HG03060 (cell line): ENCODE data around the gene DHRS1.

Experiments
- ATAC-seq: cut with Tn5 transposase; IDR thresholded peaks from one replicate; pipeline ENCODE4 v1.9.1; 2021; ENCODE audit warnings: low read depth, moderate number of reproducible peaks; ENCODE audit not compliant: unreplicated experiment

The DHRS1 gene

DNA sequence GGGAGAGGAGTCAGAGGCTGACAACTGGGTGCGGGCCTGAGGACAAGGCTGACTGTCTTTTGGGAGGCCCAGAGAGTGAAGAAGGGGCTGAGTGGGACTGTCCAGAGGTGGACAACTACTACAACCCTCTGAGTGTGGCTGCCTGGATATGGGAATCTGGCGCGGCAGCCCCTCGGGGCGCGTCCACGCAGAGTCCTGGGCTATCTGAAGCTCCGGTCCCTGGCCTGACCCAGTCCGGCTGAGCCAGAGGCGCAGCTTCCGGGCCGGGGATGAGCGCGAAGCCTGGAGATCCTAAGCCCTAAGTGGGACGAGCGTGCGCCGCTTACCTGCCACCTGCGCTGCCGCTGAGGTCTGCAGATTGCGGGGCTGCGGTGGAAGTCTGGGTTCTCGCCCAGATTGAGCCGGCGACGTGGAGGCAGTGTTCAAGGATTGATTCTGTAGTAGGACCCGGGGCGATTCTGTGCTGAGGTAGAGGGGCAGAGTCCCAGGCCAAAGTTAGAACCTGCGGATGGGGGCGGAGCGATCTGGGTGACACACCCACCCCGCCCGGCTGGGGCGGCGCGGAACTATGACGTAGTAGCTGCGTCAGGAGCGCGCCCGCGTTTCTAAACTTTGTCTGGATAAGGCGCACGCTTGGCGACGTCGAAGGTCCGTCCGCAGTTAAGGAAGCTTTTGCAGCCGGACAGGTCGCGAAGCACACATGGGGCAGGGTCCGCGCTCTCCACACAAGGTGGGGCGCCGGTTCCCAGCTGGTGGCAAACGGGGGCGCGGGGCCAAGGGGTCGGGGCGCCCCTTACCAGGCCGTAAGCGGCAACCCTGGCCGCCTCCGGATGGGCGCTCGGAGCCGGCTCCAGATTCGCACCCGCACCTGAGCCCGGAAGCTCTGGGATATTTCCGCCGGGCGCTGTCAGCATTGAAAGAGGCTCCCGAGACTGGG, at the start of gene DHRS1, which contains the start of gene NOP9:
TSS of gene DHRS1 (minus strand) at position 526 of the 937 bp plus-strand sequence. CDS start 674 bp downstream, outside the sequence.
TSS of gene NOP9 (plus strand) at position 596 of the 937 bp plus-strand sequence. CDS start at position 701, 105 bp downstream.
- ATAC-seq = peak; percentile 42

DNA sequence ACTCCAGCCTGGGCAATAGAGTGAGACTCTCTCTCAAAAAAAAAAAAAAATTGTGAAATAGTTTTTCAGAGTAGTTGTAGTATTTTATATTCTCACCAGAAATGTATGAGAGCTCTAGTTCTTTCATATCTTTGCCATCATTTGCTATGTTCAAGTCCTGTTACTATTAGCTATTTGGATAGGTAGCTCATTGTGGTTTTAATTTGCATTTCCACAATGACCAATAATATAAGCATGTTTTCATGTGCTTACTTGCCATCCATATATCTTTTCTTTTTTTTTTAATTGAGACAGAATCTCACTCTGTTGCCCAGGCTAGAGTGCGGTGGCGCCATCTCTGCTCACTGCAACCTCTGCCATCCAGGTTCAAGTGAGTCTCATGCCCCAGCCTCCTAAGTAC, 48.6 kb upstream of the DHRS1 start:
- no peak for ATAC-seq

DNA sequence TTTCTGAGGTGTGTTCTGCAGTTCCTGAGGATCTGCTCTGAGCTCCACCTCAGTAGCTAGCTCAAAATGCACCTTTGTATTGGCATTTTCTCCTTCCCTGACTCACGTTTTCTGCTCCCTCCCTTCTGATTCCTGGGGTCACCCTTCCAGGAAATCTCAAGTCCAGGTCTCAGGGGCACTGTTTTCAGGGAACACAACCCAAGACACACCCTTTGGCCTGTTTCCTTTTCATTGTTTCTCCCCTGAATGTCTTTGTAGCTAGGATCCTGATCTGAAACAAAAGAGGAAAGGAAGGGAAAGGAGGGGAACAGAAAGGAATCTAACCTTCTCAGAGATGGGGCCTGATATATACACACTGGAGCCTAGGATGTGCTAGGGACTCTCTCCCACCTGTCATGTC, 47.6 kb upstream of the DHRS1 start:
- no peak for ATAC-seq

DNA sequence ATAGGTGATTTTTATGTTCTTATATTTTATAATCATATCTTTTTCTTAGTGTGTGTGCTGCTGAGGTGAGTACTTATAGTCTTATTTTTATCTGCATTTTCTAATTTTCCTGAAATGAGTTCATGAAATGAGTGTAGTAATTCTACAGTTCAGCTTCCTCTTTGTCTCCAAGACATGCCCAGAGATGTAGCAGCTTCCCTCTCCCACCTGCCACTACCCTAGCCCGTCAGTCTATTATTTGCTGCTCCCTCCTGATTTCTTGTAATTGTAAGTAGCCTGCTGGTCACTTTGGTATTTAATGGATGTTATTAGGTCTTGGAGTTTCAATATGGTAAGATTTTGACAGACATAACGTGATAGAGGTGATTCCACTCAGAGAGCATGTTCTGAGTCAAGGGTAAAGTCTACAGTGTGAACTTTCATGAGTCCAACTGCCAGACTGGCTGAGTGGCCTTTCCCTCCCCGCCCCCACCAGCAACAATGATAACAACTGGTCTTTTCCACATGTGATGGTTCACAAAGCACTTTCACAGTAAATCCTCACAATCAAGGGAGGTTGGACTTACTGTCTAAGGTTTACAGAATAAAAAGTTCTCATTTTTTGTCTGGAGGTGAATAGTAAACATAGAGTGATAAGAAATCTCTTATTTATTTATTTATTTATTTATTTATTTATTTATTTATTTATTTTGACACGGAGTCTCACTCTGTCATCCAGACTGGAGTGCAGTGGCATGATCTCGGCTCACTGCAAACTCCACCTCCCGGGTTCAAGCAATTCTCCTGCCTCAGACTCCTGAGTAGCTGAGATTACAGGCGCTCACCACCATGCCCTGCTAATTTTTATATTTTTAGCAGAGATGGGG, 44.4 kb upstream of the DHRS1 start:
- no peak for ATAC-seq

DNA sequence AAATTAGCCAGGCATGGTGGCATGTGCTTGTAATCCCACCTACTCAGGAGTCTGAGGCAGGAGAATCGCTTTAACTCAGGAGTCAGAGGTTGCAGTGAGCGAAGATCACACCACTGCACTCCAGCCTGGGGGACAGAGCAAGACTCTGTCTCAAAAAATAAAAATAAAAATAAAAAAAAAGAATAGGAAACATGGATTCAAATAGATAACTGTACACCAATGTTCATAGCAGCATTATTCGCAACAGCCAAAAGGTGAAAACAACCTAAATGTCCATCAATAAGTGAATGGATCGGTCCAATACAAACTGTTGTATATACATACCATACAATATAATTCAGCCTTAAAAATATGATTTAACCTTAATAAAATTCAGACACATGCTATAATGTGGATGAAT, 43.3 kb upstream of the DHRS1 start:
- ATAC-seq = no peak

DNA sequence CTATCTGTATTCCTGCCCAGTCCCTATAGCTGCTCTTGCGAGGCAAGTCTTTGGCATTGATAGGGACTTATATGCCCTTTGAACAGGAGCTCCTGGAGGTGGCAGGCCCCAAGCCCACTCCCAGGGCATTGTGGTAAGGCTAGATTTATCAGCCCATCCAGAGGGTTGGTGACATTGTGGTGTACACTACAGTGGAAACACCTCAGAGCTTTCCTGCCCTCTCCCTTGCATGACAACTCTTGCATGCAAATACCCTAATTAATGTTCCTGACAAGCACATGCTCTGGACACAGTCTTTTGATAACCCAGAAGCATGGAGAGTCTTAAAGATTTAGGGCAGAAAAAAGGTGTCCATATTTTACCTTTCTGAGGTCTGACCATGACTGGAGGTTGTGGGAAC, 41.0 kb upstream of the DHRS1 start:
- no peak for ATAC-seq

DNA sequence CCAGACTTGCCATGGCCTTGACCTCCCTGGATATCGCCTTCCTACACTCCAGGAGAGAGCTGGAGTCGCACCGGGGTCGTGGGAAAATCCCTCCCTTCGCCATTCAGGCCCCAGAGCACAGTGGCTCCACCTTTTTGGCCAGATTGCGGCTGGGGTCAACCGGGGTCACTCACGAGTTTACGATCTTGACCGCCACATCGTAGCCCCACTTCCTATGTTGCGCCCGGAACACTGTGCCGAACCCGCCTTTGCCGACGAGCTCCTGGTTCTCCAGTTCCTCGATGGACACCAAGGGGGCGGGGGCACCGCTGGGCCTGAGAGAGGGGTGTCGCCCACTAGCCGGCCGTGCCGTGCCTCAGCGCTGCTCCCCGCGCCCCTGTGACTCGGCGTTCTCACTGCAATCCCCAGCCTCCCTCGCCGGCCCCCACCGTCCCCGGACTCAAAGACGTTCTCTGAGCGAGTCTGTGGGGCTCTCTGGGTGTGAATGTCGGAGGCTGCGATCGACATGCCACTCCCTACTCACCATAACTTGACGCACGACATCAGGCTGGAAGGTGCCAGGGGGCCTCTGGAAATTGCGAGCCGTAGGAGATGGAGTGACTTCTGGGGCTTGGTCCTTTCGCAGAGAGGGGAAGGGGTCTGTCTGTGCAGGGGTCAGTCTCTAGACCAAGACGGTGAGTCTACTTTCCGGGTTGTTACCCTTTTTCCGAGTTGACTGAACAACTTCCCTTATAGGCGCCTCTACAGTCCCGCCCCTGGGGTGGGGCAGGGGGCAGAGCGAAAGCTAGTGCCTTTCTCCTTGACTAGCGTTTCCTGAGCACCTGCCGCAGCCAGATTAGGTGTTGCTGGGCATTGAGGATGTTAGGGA, 39.9 kb upstream of the DHRS1 start, which contains the start of gene RIPK3:
TSS of gene RIPK3 (minus strand) at position 708 of the 868 bp plus-strand sequence. CDS start at position 543, 165 bp downstream.
- ATAC-seq = no peak

DNA sequence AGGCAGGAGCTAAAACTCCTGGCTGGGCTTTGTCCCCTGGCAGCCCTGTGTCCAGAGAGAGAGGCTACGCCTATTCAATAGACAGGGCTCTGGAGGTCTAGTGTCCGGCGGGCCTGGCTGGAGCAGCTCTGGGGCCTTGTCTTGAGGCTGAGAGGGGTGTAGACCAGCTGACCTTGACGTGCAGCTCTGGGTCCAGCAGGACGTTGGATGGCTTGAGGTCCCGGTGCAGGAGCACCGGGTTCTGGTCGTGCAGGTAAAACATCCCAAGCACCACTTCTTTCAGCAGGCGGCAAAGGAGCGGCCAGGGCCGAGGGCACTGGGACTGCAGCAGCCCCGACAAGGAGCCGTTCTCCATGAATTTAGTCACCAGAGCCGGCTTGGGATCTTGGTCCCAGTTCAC, 39.3 kb upstream of the DHRS1 start:
- ATAC-seq = no peak

DNA sequence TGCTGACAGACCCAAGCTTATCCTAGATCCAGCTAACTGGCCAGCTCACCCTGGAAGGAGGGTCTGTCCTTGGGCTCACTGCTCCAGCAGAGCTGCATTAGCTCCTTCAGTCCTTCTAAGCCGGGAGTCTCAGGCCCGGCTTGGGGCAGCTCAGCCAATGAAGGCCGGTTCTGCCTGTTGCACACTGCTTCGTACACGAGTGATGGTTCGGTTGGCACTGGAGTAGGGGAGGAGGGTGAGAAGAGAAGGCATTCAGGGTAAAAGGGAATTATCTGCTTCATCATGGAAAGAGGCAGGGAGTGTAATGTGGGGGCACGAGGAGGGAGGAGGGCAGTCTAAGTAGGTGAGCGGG, 38.2 kb upstream of the DHRS1 start:
- ATAC-seq = no peak

DNA sequence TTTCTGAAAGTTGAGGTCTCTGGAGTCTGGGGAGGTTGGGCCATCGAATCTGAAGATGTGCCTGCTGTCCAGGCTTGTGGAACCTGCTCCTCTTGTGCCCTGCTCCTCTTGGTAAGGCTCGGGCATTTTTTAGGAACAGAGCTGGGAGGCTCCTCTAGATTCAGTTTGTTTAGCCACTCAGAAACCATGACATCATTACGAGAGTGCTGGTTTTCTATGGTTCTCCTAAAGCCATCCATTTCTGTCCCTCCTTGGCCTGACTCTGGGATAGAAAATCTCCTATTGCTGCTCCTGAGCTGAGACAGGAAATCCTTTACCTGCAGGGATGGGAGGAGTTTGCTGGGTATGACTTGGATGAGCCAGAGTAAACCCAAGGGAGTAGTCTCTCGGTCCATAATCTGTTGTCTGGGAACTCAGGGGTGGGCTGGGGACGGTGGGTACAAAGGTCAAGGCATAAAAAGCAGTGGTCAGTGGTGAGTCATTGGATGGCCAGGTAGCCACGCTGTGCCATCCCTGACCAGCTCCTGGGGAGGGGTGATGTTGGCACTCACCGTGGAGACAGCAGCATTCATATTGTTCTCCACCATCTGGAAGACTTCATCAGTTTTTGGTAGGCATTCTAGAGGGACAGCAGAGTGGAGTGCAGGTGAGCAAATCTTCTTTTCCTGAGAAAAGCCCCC, 37.7 kb upstream of the DHRS1 start:
- no peak for ATAC-seq

DNA sequence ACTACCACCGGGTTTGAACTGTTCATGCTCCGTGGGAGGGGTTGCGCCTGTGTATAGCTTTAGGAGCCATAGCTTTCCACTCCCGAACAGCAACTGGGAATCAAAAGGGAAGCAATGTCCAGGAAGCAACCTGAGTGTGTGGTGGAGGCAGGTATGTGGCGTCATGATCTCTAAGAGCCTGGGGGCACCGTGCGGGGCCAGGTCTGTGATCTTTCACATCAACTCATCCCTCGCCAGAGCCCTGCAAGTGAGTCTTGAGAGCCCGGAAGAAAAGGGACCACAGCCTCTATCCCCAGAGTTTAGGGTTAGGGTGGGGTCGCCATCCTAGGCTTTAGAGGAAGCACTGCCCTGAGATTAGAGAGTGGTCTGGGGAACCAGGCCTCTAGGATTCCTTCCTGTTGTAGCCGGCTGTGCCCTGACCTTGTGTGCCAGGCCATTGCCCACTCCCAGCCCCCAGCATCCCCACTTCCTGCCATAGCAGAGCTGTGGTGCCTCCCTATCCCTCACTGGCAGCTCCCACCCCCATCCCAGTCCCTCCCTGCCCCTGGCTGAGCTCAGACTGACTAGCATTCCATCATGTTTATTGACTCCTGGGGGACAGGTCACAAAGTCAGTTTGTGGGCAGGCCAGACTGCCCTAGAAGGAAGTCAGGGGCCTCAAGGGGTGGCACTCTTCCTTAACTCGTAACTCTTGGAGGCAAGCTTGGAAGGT, 36.0 kb upstream of the DHRS1 start:
- ATAC-seq = no peak

DNA sequence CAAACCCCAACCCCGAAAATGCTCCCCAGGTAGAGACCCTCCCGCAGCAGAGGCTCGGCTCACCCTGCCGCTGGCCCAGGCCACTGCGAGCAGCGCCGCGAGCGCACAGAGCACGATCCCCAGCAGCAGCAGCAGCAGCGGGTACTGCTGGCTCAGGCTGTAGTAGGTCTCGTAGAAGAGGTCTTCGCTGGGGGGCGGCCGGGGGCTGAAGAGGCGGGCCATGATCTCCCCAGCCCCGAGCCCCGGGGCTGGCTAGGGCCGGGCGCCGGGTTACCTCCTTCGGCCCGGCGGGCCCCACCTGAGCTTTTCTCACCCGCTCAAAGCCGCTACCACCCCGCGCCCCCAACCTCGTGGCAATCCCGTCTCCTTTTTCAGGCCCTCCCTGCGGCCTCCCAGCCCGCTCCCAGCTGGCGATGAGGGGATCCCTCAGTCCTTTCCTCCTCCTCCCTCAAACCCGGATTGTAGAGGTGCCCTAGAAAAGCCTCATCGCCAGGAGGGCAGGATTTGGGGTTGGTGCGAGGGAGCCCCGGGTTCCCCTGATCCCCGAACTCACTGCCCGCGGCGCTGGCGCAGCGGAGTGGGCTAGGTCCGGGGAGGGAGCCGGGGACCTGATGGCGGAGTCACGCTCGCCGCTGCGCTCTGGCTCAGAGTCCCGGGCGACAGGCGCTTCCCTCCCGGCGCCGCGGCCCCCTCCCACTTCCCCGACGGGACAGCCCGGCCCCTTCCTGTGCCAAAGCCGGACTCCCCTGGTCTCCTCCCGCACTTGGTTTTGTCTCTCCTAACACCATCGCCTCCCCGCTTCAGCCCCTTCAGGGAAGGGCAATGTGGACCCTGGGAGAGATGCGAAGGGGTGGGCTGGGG, 35.1 kb upstream of the DHRS1 start, which contains the start of gene ADCY4:
TSS of gene ADCY4 (minus strand) at position 641 of the 861 bp plus-strand sequence. CDS start at position 222, 419 bp downstream.
- ATAC-seq = no peak

DNA sequence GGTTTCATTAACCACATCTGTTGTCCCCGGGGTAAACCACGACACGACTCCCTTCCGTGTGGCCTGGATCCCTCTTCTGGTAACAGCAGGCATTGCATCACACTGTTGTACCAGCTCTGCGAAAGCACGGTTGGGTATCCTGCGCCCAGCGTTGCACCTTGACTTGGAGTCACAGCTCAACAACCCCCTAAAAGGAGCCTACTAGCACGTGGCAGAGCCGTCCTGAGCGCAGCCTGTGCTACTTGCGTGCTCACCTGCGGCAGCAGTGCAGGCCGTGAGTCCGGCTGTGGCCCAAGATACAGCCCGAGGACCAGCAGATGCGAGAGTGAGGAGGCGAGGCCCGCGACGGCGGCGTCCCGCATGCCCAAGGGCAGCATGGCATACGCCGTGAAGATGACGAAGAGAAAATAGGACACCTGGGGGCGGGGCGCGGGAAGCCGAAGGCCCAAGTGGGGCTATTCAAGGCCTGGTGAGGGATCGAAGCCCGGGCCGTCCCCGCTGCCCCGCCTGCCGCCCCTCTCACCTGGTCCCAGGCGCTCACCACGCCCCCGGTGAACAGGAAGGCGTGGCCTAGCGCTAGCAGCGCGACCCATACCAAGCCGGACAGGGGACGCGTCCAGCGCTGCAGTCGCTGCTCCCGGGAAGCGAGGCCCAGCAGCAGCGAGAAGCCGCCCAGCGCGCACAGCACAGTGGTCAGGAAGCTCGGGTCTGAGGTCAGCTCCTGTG, 32.9 kb upstream of the DHRS1 start:
- ATAC-seq = peak; percentile 63

DNA sequence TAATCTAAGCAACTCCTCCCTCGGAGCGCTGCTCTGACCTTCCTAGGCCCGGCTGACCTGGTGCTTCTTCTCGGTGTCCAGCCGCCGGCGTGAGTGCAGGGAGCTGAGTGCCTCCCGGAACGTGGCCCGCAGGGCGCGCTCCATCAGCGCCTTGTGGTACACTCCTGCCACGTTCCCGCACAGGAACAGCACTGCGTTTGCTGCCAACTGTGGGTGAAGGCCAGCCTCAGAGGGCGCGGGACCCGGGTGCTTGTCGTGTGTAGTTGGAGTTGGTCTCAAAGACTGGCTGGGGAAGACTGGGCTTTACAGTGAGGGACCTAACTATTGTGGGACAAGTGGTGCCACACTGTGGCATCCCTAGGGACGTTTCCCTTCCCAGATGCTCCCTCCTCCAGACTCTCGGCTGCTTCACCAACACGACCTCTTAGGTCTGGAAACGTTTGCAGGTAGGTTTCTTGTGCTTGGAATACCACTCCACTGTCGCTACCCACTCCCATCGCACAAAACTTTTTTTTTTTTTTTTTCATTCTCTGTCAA, 32.2 kb upstream of the DHRS1 start:
- no peak for ATAC-seq

DNA sequence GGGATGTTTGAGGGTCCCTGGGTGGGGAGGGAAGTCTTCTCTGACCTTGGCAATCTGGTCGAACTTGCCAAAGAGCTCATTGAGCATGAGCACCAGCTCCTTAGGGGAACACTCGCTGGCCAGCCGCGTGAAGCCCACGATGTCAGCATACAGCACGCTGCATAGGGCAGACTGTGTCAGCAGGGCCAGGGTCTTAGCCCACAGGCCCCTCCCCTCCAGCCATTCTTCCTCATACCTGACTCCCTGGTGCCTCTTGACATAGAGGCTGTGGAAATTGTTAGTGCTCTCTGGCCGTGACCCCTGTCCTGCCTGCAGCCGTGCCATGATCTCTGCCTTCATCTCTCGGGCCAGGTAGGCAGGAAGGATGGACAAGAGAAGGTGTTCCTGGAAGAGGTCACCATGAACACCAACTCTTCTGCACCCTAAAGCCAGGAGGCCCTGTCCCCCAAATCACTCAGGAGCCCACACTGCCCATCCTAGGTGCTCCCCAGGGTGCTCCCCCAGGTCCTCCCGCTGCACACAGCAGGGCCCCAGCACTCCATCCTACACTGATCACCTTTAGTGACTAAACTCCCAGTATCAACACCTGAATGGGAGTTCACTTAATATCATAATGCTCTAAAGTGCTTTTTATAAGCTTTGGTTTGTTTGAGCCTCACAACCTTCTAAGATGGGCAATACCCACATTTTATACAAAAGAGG, 31.5 kb upstream of the DHRS1 start:
- no peak for ATAC-seq

DNA sequence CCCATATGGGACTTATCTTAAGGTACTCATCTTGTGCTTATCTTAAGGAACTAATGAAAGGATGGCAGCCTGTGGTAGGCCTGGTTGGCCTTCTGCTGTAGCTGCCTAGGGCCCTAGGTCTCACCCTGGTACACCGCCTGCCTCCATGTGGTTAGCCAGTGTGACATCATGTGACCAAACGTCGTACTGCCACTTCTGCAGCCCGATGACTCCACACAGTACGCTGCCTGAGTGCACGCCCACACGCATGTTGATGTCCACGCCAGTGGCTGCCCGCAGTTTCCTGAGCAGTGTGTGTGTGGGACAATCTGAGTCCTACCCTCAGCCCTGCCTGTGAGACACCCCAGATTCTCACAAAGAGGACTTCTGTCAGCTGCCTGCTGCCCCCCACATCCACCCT, 30.2 kb upstream of the DHRS1 start:
- no peak for ATAC-seq
